ENCODE data around the gene RHOB.

- TF ChIP-seq CTCF (IDR thresholded peaks at IDR 0.05), result no peak
- TF ChIP-seq POLR2AphosphoS5 (IDR thresholded peaks at IDR 0.05; ENCODE audit: low read depth, low read length), result no peak
- TF ChIP-seq RCOR1 (IDR thresholded peaks at IDR 0.05; ENCODE audit: low read length), result no peak
- TF ChIP-seq GABPA (IDR thresholded peaks at IDR 0.05; ENCODE audit: low read depth), result no peak
- TF ChIP-seq USF1 (IDR thresholded peaks at IDR 0.05; ENCODE audit: borderline replicate concordance, low read depth), result no peak
- TF ChIP-seq RFX5 (IDR thresholded peaks at IDR 0.05; ENCODE audit: low read length), result no peak
These were observed 16.8 kb upstream of the RHOB start for GRCh38 chr2:20430035-20430434.

All from SK-N-SH (cell line).